Lower leg skin (tissue), 3 donors: Measurements from ENCODE around the gene ASIC4.

Source experiments
- CTCF ChIP-seq, 3 donors: fragments of 450-650 bp; IDR thresholded peaks; one replicate each; pipeline ENCODE4 v1.5.1; 2016; ENCODE audit warnings: antibody characterized with exemption in 3 of 3, mild to moderate bottlenecking in 3 of 3, moderate library complexity in 2 of 3
- POLR2A ChIP-seq, 2 donors: fragments of 450-650 bp; IDR thresholded peaks; one replicate each; pipeline ENCODE4 v1.6.1; 2016 to 2017; ENCODE audit warnings: antibody characterized with exemption in 2 of 2, mild to moderate bottlenecking in 1 of 2, moderate library complexity in 1 of 2

GRCh38 chr2:219466816-219467735, 47.2 kb upstream of the ASIC4 start:
- TF ChIP-seq CTCF (IDR thresholded peaks at IDR 0.05), result no peak
- TF ChIP-seq POLR2A (IDR thresholded peaks at IDR 0.05), result no peak
